Measurements from ENCODE around the gene ARHGEF4. TPM values are rescaled to one million over a fixed set of nuclear protein-coding genes. Genes with fewer than 3 reads are reported as not detected.

Gene ARHGEF4
- total RNA-seq, 1 donor from 2014 or later: 9.3 TPM

DNA sequence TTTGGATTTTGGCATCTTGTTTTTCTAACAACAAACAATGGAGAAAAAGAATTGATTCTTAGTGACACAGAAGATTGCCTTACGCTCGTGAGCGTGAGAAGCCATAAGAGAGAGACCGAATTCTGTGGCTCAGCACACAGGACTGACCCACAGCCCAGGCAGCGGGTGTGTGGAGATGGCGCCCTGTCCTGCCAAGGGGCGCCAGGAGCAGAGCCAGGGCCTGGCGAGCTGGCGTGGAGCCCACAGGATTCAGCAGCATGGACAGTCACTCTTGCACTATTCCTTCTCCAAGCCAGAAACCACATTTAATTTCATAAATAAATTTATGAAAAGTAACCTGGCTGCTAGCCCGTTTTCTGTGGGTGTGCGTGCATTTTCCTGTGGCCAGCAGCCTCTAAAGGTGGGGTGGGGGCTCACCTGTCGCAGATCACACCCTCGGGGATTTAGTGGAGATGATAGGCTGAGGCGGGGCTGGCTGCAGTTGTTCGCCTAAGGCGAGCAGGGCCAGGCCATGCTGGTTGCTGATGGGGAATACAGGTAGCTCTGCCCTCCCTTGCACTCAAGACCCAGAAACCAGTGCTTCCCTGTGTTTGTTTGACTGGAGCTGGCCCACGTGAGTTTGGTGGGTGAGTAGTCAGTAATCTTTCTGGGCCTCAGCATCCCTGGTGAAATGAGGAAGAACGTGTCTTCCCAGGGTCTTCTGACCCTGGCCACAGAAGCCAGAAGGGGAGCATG is 210.4 kb downstream of the ARHGEF4 start:
- no peak for DNase-seq (ENCODE audit: low read depth)
- no peaks in the 10 kb centered on the region for H3K36me3 ChIP-seq (ENCODE audit: control insufficient read depth, insufficient read depth, low read length)
- no peaks in the 10 kb centered on the region for H3K27me3 ChIP-seq (ENCODE audit: control insufficient read depth, insufficient read depth, low read length)
- no peak overlapping the region for H3K4me3 ChIP-seq (ENCODE audit: low read depth, low read length)
- TF ChIP-seq, protein P1, sequence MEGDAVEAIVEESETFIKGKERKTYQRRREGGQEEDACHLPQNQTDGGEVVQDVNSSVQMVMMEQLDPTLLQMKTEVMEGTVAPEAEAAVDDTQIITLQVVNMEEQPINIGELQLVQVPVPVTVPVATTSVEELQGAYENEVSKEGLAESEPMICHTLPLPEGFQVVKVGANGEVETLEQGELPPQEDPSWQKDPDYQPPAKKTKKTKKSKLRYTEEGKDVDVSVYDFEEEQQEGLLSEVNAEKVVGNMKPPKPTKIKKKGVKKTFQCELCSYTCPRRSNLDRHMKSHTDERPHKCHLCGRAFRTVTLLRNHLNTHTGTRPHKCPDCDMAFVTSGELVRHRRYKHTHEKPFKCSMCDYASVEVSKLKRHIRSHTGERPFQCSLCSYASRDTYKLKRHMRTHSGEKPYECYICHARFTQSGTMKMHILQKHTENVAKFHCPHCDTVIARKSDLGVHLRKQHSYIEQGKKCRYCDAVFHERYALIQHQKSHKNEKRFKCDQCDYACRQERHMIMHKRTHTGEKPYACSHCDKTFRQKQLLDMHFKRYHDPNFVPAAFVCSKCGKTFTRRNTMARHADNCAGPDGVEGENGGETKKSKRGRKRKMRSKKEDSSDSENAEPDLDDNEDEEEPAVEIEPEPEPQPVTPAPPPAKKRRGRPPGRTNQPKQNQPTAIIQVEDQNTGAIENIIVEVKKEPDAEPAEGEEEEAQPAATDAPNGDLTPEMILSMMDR (IDR thresholded peaks at IDR 0.05; ENCODE audit: insufficient read depth, low read length, poor library complexity, severe bottlenecking): no peak

DNA sequence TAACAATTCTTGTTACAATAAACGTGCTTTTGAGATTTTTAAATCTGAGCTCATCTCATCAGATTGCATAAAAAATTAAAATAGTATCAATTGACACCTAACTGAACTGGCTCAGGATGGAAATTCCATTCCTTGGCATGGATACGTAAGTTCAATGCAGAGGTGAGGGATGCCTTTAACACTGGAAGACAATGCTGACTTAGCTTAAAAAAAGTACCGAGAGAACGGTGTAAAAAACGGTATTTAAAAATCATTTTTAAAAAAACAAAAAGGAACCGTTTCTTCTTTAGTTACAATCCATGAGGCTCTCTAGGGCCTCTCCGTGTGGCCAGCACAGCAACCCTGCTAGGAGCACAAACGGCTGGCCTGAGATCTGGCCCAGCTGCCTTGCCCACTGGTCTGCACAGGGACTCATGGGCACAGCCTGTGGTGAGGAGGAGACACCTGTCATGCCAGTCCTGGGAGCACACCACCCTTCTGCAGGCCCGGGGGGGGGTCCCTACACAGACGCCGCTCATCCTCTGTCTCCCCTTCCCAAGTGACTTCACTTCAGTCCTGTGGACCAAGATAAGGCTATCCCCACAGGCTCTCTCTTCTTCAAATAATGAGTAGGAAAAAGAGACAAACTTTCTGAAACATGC is 211.3 kb downstream of the ARHGEF4 start:
- TF ChIP-seq, protein P1 (IDR thresholded peaks at IDR 0.05; ENCODE audit: insufficient read depth, low read length, poor library complexity, severe bottlenecking): no peak
- no peak for DNase-seq (ENCODE audit: low read depth)
- Histone ChIP-seq H3K27me3 (ENCODE audit: control insufficient read depth, insufficient read depth, low read length) (no peaks in the 10 kb centered on the region), H3K4me3 (ENCODE audit: low read depth, low read length) (no peak overlapping the region), H3K36me3 (ENCODE audit: control insufficient read depth, insufficient read depth, low read length) (no peaks in the 10 kb centered on the region)

DNA sequence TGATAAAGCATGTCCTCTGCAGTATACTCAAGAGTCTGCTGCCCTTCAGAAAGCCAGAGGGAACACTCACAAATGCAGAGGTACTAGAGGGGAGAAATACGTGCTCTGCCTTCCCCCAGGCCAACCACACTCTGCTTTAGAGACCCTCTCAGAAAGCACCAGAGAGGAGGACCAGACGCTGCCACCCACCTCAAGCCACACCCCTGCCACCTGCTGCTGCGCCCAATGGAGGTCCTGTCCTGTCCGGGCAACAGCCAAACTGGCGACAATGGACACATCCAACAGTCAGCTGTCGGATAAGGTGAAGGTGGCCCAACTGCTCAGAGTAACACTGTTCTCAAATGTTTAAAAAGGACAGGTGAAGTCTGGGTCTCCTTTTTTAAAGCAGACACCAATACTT is 211.9 kb downstream of the ARHGEF4 start:
- H3K4me3 ChIP-seq (ENCODE audit: low read depth, low read length): no peak overlapping the region
- TF ChIP-seq, protein P1 (IDR thresholded peaks at IDR 0.05; ENCODE audit: insufficient read depth, low read length, poor library complexity, severe bottlenecking): no peak
- no peak for DNase-seq (ENCODE audit: low read depth)
- no peaks in the 10 kb centered on the region for H3K36me3 ChIP-seq (ENCODE audit: control insufficient read depth, insufficient read depth, low read length)
- H3K27me3 ChIP-seq (ENCODE audit: control insufficient read depth, insufficient read depth, low read length): no peaks in the 10 kb centered on the region

DNA sequence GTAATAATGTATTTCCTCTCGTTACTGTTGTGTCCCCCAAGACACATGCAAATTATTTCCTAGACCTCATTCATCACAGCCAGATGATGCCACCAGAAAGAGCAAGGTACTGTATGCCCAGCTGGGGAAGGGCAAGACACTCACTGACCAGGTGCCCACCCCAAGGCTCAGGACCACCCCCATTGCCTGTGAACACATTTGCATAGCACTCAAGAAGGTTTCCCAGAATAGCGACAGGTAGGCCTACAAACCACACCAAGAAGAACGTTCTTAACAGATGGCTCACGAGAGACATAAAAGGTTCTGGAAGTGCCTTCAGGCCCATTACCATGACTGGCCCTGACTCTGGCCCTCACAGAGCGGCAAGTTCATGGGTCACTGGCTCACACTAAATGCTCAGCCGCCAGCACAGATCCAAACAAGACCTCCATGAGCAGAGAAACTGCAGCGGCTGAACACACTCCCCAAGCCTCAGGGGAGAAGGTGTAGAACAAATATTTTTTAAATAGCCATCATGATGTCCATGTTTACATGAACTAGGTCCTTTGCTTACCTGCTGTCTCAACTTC is 212.5 kb downstream of the ARHGEF4 start:
- TF ChIP-seq, protein P1 (IDR thresholded peaks at IDR 0.05; ENCODE audit: insufficient read depth, low read length, poor library complexity, severe bottlenecking): no peak
- Histone ChIP-seq H3K4me3 (ENCODE audit: low read depth, low read length) (no peak overlapping the region), H3K27me3 (ENCODE audit: control insufficient read depth, insufficient read depth, low read length) (no peaks in the 10 kb centered on the region), H3K36me3 (ENCODE audit: control insufficient read depth, insufficient read depth, low read length) (no peaks in the 10 kb centered on the region)
- DNase-seq (ENCODE audit: low read depth): no peak

DNA sequence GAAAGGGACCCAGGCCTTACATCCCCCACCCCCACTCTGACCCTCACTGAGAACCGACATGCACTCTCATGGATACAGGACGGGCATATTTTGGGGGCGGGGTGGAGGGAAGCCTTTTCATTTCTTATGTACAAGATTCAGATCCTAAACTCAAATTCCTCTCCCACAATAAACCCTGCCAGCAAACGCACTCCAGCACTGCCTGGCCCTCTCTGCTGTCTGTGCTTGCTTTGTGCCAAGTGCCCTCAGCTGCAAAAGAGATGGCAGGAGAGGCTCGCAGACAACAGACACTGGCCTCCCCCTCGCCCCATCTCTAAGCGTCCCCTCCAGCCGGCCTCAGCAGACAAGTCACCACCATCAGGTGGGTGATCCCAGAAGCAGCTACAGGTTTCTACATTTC is 214.2 kb downstream of the ARHGEF4 start:
- TF ChIP-seq, protein P1 (IDR thresholded peaks at IDR 0.05; ENCODE audit: insufficient read depth, low read length, poor library complexity, severe bottlenecking): no peak
- H3K27me3 ChIP-seq (ENCODE audit: control insufficient read depth, insufficient read depth, low read length): no peaks in the 10 kb centered on the region
- no peak overlapping the region for H3K4me3 ChIP-seq (ENCODE audit: low read depth, low read length)
- H3K36me3 ChIP-seq (ENCODE audit: control insufficient read depth, insufficient read depth, low read length): peaks cover 2% of the 10 kb centered on the region
- DNase-seq (ENCODE audit: low read depth): no peak
